ENCODE results near the gene DOK3.

Gene DOK3

DNA sequence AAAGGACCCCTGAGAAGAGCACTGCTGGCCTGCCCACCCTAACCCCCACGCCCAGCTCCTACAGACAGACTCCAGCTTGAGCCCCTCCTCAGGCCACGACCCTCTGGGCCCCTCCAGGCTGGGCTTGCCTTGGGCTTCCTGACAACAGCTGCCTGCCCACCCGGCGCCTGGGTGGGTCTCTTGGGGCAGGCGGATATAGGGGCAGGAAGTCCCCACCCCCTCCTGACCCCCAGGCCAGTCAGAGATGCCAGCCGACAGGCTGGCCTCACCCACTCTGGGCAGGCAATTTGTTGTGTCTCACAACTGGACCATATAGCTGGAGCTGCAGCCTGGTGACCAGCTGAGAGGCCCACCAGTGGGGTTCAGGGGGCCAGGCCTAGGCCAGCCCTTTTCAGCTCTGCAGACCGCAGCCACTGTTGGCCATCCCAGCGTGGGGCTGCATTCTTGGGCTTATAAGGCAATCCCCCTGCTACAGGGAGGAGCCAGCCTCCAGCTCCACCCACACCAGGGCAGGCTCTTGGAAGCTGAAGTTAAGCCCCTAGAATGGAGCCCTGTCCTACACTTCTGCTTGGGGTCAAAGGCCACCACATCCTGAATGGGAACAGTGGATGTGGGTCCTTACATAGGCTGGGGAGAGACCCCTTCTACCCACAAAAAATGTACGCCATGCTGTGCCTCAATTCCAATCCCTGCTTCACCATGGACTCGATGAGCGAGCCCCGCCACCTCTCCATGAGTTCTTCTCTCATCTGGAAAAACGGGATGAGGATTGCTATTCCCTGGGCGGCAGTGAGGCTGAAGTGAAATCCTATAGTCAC is 14.2 kb downstream of the DOK3 start:
- Histone ChIP-seq H3K9ac (ENCODE audit: low read length) (peak overlapping the region; percentile 73; the same call in 1 of the 2 replicates), H4K20me1 (ENCODE audit: insufficient read depth, low read length) (no peaks in the 10 kb centered on the region), H3K79me2 (ENCODE audit: insufficient read depth, low read length) (no peaks in the 10 kb centered on the region), H2AFZ (ENCODE audit: low read length) (no peak overlapping the region), H3K4me3 (ENCODE audit: low read depth, low read length, poor library complexity, severe bottlenecking) (peak overlapping the region; percentile 80), H3K9me3 (ENCODE audit: low read length) (no peaks in the 10 kb centered on the region), H3K4me2 (ENCODE audit: low read length) (peak overlapping the region; percentile 71), H3K4me1 (ENCODE audit: insufficient read depth, low read length, severe bottlenecking) (peaks cover 44% of the 10 kb centered on the region), H3K36me3 (ENCODE audit: insufficient read depth, low read length) (no peaks in the 10 kb centered on the region), H3K27me3 (ENCODE audit: insufficient read depth, low read length) (no peaks in the 10 kb centered on the region), H3K9me2 (ENCODE audit: low read depth, low read length) (no peaks in the 10 kb centered on the region), H3F3A (ENCODE audit: insufficient read depth, low read length) (no peaks in the 10 kb centered on the region), H3K27ac (ENCODE audit: low read depth, low read length, poor library complexity, severe bottlenecking) (peak overlapping the region; percentile 80)
- TF ChIP-seq EZH2 (IDR thresholded peaks at IDR 0.05; ENCODE audit: borderline replicate concordance, low read length) = no peak
- TF ChIP-seq, protein P1, sequence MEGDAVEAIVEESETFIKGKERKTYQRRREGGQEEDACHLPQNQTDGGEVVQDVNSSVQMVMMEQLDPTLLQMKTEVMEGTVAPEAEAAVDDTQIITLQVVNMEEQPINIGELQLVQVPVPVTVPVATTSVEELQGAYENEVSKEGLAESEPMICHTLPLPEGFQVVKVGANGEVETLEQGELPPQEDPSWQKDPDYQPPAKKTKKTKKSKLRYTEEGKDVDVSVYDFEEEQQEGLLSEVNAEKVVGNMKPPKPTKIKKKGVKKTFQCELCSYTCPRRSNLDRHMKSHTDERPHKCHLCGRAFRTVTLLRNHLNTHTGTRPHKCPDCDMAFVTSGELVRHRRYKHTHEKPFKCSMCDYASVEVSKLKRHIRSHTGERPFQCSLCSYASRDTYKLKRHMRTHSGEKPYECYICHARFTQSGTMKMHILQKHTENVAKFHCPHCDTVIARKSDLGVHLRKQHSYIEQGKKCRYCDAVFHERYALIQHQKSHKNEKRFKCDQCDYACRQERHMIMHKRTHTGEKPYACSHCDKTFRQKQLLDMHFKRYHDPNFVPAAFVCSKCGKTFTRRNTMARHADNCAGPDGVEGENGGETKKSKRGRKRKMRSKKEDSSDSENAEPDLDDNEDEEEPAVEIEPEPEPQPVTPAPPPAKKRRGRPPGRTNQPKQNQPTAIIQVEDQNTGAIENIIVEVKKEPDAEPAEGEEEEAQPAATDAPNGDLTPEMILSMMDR (IDR thresholded peaks at IDR 0.05; ENCODE audit: low read length) = peak; percentile 2; the same call in 1 of the 2 replicates

DNA sequence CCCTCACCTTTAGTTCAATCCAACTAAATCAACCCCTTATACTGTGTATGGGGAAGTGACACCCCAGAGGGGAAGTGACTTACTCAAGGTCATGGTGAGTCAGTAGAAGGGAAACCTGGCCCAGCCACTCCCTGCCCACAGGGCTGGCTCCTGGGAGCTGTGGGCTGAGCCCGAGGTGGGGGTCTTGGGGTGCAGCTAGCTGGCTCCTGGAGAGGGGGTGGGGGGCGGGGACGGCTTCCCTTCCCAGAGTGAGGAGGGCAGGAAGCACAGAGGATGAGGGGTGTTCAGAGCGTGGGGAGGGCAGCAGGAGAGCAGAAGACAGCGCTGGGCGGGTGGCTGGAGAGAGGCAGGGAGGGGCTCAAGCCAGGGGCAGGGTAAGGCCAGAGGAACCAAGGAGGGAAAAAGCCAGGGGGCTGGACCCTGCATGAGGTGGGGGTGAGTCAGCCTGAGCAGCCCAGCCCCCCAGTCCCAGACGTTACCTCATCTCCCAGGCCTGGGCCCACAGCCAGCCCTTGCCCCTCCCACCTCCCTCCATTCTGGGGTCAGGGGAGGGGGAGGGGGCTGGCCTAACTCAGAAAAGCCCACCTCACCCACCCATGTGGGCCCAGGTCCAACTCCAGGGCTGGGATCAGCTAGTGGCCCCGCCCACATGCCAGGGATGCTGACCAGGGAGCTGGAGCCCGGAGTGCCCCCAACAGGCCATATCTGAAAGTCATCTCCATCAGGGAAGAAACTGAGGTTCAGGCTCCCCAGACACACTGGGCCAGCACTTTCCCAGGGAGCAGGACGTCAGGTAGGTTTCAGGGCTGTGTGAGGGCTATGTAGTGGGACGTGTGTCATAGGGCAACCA is 15.1 kb downstream of the DOK3 start:
- no peaks in the 10 kb centered on the region for H3K9me3 ChIP-seq (ENCODE audit: low read length)
- no peaks in the 10 kb centered on the region for H3K36me3 ChIP-seq (ENCODE audit: insufficient read depth, low read length)
- no peaks in the 10 kb centered on the region for H3F3A ChIP-seq (ENCODE audit: insufficient read depth, low read length)
- TF ChIP-seq EZH2 (IDR thresholded peaks at IDR 0.05; ENCODE audit: borderline replicate concordance, low read length) = no peak
- TF ChIP-seq, protein P1 (IDR thresholded peaks at IDR 0.05; ENCODE audit: low read length) = peak; percentile 32; the same call in 1 of the 2 replicates
- H3K79me2 ChIP-seq (ENCODE audit: insufficient read depth, low read length) = no peaks in the 10 kb centered on the region
- peaks cover 52% of the 10 kb centered on the region for H3K4me1 ChIP-seq (ENCODE audit: insufficient read depth, low read length, severe bottlenecking)
- no peaks in the 10 kb centered on the region for H4K20me1 ChIP-seq (ENCODE audit: insufficient read depth, low read length)
- H3K4me3 ChIP-seq (ENCODE audit: low read depth, low read length, poor library complexity, severe bottlenecking) = peak overlapping the region; percentile 80
- H3K9ac ChIP-seq (ENCODE audit: low read length) = no peak overlapping the region; the same call in 1 of the 2 replicates
- H3K9me2 ChIP-seq (ENCODE audit: low read depth, low read length) = no peaks in the 10 kb centered on the region
- no peak overlapping the region for H2AFZ ChIP-seq (ENCODE audit: low read length)
- peak overlapping the region; percentile 71 for H3K4me2 ChIP-seq (ENCODE audit: low read length)
- H3K27me3 ChIP-seq (ENCODE audit: insufficient read depth, low read length) = no peaks in the 10 kb centered on the region
- H3K27ac ChIP-seq (ENCODE audit: low read depth, low read length, poor library complexity, severe bottlenecking) = peak overlapping the region; percentile 80

DNA sequence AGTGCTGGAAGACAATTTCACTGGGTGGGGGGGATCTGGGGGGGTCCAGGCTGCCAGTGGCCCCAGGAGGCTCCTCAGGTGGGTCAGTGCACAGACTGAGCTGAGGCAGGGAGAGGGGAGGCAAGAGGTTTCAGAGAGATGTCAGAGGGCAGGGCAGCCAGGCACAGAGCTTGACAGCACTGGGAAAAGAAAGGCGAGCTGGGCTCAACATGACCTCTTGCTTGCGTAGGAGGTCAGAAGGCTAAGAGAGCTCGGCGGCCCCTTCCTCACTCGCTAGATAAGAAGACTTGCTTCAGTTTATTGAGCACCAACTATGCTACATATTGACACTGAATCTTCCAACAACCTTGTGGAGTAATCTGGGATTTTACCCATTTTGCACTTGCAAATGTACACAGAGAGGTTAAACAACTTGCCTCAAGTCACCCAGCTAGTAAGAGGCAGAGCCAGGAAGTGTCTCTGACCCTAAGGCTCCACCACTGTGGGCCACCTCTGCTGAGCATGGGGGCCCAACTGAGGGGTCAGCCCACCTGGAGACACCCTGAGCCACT is 15.8 kb downstream of the DOK3 start:
- H3K9ac ChIP-seq (ENCODE audit: low read length) = no peak overlapping the region; the same call in 1 of the 2 replicates
- H4K20me1 ChIP-seq (ENCODE audit: insufficient read depth, low read length) = no peaks in the 10 kb centered on the region
- H3K4me3 ChIP-seq (ENCODE audit: low read depth, low read length, poor library complexity, severe bottlenecking) = no peak overlapping the region
- TF ChIP-seq, protein P1 (IDR thresholded peaks at IDR 0.05; ENCODE audit: low read length) = no peak
- no peak for TF ChIP-seq EZH2 (IDR thresholded peaks at IDR 0.05; ENCODE audit: borderline replicate concordance, low read length)
- H3K9me2 ChIP-seq (ENCODE audit: low read depth, low read length) = no peaks in the 10 kb centered on the region
- no peaks in the 10 kb centered on the region for H3F3A ChIP-seq (ENCODE audit: insufficient read depth, low read length)
- peaks cover 59% of the 10 kb centered on the region for H3K4me1 ChIP-seq (ENCODE audit: insufficient read depth, low read length, severe bottlenecking)
- no peaks in the 10 kb centered on the region for H3K36me3 ChIP-seq (ENCODE audit: insufficient read depth, low read length)
- peak overlapping the region; percentile 80 for H3K27ac ChIP-seq (ENCODE audit: low read depth, low read length, poor library complexity, severe bottlenecking)
- H2AFZ ChIP-seq (ENCODE audit: low read length) = no peak overlapping the region
- H3K9me3 ChIP-seq (ENCODE audit: low read length) = no peaks in the 10 kb centered on the region
- no peaks in the 10 kb centered on the region for H3K27me3 ChIP-seq (ENCODE audit: insufficient read depth, low read length)
- no peaks in the 10 kb centered on the region for H3K79me2 ChIP-seq (ENCODE audit: insufficient read depth, low read length)
- H3K4me2 ChIP-seq (ENCODE audit: low read length) = no peak overlapping the region; the same call in 1 of the 2 replicates

Data from OCI-LY1 (cell line).